Measurements from ENCODE around the gene UBN2.
"Not testable (repeated sequence)": the region's sequence is repeated elsewhere in the genome, so short reads cannot be mapped to it uniquely, and the experiment has no call there.

The UBN2 gene

DNA sequence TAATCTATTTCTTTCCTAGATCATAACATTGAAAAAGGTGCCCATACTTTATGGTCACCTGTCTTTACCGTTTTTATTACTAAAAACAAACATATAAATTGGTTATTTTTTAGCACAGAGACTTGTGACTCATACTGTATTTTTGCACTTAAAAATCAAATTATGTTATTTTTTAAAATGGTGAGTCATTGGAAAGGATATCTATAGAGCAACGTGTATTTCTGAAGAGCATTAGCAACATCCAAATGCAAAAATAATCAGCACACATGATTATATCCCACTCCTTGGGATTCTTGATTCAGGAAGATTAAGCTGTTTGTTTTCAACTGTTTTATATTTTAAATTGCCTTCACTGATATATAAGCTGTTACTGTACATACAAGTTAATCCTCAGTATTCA, 69.4 kb downstream of the UBN2 start:
- no peak for DNase-seq

DNA sequence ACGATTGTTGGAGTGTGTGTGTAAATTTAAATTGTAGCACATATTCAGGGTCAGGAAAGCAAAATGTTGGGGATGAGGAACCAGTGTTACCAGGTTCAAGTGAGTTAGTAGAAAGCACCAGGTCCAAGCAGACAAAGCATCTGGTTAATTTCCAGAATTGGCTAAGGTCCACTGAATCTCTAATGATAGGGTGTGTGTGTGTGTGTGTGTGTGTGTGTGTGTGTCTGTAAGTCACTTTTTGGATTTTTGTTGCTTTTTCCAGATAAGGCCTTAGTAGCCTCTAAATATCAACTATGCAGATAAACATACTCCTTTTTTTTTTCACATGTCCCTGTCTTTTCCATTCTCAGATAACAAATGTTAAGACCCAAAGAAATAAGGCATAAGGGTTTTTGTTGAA, 73.5 kb downstream of the UBN2 start:
- no peak for DNase-seq

DNA sequence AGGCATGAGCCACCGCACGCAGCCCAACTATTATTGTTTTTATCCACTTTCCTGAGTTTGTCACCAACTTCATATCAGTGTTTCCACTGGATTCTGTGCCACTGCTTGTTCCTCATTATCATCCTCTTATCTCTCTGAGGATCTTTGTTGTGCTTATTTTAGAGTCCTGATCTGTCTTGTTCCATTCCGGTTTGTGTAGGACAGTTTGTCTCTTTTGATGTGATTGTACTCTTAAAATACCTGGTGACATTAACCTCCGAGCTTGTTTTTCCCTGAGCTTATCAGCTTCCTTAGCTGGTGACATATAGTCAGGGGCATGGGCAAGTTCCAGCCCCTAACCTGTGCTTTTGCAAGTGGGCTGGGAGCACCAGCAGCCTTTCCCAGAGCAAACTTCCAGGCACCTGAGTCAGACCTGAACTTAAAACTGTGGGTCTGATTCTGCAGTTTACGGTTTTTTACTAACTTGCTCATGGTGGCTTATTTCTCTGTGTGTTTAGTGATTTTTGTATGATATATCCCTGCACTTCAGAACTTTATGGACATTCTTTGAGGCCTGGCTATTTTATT, 87.0 kb downstream of the UBN2 start:
- no peak for DNase-seq

DNA sequence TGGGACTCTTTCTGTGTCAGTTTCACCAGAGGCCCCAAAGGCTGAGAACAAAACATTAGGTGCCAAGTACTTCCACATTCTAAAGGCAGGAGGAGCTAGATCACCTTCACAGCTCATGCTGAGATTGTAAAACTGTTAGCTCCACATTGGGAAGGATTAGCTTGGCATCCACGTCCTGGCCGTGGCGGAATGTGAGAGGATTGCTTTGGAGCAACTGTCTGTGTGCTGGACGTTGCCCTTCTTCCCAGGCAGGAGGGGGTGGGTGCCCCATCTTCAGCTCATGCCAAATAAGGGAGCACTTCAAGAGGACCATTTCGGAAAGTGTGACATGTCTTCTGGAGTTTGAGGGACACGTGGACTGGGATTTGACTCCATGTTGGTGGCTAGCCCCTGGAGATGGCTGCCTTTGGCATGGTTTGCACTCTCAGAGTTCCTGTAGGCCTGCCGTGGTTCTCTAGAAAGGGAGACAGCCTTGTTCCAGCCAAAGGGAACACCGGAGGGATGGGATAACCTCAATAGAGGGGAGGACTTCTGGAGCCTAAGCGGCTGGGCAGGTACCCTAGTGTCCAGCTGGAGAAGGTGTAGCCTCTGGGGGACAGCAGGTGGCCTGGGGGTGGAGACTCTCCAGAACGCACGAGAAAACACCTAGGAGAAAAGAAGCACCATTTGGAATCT, 90.2 kb downstream of the UBN2 start:
- DNase-seq: no peak

DNA sequence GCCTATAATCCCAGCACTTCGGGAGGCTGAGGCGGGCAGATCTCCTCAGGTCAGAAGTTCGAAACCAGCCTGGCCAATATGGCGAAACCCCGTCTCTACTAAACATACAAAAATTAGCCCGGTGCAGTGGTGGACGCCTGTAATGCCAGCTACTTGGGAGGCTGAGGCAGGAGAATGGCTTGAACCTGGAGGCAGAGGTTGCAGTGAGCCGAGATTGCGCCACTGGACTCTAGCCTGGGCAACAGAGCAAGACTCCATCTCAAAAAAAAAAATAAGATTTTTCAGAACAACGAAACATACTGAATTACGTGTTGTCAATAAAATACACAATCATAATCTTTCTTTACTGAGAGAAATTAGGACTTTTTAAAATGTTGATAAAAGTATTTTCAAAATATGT, 93.7 kb downstream of the UBN2 start:
- not testable (repeated sequence) for DNase-seq

DNA sequence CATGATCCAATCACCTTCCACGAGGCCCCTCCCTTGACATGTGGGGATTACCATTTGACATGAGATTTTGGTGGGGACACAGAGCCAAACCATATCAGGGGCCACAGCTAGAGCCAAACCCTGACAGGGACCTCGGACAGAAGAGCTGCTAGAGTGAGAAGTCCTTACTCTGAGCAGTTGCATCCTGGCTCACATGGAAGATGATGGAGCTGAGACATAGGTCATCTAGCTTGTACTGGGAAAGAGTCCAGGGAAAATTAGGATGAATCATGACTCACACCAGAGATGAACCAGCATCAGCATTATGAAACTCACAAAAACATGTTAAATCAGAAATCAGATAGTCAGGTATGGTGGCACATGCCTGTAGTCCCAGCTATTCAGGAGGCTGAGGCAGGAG, 97.3 kb downstream of the UBN2 start:
- DNase-seq: no peak

DNA sequence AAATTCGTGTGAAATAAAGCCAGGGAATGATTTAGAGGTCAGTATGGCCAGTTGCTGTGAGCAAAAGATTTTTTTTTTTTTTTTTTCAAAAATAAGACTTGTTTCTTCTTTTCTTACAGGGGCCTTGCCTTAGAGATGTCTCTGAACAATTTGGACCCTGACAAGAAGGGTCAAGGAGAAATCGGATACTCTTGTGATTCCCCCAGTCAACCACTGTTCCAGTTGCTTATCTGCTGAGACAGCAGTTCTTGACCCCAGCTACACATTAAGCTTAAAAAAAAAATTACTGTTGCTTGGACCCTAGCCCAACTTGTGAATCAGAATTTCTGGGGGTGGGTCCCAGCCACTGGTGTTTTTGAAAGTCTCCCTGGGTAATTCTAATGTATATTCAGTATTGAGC, 98.1 kb downstream of the UBN2 start:
- no peak for DNase-seq

DNA sequence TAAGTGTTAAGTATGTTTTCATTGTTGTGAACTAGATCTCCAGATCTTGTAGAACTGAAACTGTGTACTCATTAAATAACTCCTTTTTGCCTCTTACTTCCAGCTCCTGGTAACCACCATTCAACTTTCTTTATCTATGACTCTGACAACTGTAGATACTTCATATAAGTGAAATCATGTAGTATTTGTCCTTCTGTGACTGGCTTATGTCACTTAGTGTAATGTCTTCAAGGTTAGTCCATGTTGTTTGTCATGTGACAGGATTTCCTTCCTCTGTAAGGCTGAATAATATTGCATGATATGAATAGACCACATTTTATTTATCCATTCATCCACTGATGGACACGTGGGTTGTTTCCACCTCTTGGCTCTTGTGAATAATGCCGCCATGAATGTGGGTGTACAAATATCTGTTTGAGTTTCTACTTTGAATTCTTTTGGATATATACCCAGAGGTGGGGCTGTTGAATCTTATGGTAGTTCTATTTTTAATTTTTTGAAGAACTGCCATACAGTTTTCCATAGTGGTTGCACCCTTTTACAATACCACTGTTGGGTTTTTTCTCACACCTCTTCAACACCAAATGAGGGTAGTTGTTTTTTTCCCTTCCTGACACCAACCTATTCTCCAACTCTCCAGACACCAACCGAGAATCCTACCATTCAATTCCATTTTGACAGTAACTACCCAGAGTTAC, 99.4 kb downstream of the UBN2 start:
- DNase-seq: no peak

DNA sequence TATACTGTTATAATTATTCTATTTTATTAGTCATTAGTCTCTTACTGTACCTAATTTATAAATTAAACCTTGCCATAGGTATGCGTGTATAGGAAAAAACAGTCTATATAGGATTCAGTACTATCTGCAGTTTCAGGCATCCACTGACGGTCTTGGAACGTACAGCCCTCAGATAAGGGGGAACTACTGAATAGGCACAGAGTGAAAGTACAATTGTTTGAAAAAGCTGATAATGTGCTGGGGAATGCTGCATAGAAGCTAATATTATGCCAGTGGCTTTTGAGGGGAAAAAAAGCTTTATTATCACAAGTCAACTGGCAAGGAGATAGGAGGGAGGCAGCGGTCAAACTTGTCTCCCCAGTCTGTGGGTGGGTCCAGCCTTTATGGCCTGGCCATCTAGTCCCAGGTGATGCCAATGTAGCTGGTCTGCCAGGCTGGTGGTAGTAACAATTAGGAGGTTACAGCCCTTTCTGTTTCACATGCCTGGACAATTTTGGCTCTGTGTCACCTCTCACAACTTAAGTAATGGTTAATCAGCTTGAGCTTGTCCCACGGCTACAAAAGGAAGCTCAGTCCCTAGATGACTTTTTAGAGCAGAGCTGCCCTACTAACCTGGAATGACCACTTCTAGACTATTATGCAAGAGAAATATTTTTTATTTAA, 101.8 kb downstream of the UBN2 start:
- no peak for DNase-seq

DNA sequence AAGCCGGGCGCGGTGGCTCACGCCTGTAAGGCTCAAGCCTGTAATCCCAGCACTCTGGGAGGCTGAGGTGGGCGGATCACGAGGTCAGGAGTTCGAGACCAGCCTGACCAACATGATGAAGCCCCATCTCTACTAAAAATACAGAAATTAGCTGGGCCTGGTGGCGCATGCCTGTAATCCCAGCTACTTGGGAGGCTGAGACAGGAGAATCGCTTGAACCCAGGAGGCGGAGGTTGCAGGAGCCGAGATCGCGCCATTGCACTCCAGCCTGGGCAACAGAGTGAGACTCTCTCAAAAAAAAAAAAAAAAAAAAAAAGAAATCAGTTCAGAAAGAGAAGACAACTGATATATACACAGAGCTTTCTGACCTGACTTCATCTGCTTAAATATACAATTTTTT, 102.4 kb downstream of the UBN2 start:
- not testable (repeated sequence) for DNase-seq

DNA sequence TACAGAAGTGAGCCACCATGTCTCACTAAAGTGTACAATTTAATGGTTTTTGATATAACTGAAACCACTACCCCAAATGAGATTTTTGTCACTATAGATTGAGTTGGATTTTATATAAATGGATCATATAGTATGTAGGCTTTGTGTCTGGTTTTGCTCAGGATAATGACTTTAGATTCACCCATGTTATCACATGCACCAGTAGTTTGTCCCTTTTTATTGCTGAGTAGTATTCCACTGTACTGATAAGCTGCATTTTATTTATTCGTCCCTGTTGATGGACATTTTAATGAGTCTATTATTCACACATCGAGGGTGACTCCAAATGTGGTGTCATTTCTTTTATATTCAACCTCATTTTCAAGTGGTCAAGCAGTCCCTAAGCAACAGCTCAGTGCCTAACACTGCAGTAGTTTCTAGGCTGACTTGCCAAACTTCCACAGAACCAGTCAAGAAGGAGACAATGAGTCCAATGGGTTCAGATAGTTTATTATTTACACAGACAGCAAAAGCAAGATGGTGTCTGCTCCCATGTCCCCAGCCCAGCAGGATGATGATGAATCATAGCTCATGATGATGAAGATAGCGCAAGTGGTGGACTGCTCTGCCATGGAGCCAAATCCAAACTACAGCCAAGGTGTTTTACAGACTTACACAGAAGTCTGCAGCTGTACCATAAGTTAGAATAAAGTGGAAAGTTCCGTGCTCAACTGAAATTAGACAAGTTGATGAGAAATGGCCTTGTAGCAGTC, 103.5 kb downstream of the UBN2 start:
- DNase-seq: no peak

DNA sequence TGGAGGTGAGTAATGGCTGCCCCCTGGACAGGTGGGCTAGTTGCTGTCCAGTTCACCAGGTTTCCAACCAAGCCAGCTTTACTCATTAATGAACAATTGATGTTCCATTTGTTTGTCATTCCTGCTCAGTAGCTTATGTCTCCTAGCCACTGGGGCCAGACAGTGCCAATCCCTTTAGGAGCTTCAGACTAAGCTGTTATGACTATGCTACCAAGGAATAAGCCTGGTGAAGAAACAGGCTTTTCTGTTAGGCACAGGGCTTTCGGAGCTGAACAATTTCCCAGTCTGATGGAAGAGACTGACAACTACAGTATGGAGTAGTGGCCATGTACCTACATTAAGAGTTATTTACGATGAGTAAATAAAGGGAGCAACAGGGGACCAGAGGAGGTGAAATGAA, 108.0 kb downstream of the UBN2 start:
- DNase-seq: no peak

DNA sequence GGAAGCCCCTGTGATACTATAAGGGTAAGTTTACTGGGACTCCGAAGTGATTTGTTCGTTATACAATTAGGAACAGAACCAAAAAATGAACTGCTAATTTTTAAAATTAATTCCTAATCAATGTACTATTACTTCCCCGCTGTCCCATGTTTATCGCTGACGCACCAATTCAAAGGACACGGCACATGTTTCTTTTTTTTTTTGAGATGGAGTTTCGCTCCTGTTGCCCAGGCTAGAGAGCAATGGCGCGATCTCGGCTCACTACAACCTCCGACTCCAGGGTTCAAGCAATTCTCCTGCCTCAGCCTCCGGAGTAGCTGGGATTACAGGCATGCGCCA, 108.6 kb downstream of the UBN2 start:
- no peak for DNase-seq

DNA sequence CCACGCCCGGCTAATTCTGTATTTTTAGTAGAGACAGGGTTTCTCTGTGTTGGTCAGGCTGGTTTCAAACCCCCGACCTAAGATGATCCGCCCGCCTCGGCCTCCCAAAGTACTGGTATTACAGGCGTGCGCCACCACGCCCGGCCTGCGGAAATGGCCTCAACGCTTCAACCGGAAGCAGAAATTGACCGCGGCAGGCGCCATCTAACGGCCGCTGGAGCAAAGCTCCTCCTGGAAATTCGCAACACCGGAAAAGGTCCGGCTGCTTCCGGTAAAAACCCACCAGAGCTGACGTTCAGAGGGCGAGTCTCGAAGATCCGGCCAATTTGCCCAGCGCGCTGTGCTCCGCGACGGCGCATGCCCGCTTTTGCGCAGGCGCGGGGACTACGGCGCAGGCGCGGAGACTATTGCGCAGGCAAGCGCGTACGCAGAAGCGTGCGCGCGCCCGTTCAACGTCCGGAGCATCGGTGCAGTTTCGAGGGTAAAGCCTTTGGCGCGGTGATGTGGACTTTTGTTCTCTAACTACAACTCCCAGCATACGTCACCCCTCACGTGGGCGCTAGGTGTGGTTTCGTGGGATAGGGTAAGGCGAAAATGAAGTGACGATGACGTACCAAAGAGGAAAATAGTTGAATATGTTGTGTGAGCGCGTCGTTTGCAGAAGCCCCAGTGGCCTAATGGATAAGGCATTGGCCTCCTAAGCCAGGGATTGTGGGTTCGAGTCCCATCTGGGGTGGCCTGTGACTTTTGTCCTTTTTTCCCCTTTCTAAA, 109.2 kb downstream of the UBN2 start:
- peak; percentile 100 for DNase-seq

DNA sequence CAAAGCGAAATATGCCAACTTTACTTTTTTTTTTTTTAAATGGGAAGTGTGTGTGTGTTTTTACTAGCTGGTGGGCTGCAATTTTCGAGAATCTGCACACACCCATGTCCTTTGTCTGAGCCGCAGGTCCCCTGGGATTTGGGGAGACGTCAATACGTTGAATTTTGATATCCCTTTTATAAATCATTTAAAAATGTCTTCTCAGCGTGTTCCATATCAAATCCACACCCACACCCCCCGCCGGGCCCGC, 109.7 kb downstream of the UBN2 start:
- DNase-seq: no peak

DNA sequence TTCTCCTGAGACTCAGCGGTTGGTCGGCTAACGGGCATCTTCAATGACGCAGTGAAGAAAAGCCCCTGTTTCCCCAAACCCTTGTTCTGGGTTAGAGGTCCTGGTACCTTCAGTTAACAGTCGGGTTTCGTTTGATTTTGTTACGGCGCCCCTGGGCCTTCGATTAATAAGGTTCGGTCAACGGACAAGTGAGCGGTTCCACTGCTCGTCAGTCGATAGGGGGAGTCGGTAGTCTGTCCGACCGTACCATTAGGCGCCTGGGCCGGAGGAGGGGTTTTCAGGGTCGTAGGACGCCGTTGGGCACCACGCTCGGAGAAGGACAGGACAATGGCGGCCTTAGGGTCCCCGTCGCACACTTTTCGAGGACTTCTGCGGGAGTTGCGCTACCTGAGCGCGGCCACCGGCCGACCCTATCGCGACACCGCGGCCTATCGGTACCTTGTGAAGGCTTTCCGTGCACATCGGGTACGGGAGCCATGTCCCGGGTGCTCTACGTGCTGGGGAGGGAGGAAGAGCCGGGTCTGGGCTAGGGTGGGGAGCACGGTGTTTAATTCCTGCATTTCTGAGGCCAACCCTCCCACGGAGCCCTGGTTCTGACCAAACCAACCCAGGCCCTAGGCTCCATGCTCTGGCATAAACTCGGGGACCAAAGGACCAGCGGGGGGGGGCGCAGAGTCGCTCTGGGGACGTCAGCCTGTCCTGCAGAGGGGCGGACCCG, 110.2 kb downstream of the UBN2 start, which contains the start of gene FMC1:
FMC1 (plus strand) TSS at position 280 of the 718 bp plus-strand sequence; CDS start at position 328, 48 bp downstream.
- peak; percentile 93 for DNase-seq

DNA sequence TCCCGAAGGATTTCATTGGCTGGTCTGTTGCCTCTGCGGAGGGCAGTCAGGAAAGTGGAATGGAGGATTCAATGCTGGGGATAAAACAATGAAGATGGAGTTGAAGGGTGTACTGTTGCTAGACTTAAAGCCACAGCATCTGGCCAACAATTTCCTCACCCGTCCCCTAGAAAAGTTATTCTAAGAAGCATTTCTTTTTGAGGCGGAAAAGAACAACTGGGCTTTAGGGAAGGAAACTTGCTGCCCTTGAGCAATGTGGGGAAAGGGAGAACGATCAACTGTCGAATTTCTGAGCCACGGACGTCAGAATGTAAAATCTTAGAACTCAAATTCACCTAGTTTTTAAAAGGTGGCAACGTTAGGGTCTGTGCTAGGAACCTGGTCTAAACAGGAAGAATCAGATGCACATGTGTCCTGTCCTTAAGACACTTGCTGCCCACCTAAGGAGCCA, 110.8 kb downstream of the UBN2 start:
- no peak for DNase-seq

DNA sequence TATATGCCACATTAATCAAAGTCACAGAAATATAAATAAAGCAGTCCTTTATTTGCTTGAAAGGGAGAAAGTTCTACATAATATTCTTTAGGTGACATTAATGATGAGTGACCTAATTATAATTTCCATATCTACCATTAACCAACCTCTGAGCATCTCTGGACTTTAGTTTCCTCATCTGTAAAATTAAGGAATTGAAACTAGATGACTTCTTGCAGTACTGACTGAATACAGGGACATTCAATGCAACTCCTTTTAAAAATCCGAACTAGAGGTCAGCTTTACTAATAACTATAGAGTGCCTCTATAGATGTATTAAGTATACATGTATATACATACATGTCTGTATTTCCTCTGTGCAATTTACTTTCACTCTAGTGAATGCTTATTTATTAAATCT, 114.0 kb downstream of the UBN2 start:
- no peak for DNase-seq

DNA sequence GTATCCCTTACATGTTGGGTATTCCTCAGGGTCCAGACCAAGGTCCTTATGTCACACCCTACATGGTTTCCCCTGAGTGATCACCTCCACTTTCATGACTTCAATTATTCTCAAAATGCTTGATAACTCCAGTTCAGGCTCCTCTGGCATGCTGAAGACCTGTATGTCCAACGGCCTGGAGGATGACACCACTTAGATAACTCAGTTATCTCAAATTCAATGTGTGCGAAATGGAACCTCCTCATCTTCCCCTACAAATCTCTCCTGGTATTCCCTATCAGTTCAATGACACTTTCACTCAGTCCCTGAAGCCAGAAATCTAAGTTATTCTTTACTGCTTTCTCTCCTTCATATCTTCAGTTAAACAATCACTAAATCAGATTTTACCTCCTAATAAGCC, 120.0 kb downstream of the UBN2 start:
- DNase-seq: no peak

DNA sequence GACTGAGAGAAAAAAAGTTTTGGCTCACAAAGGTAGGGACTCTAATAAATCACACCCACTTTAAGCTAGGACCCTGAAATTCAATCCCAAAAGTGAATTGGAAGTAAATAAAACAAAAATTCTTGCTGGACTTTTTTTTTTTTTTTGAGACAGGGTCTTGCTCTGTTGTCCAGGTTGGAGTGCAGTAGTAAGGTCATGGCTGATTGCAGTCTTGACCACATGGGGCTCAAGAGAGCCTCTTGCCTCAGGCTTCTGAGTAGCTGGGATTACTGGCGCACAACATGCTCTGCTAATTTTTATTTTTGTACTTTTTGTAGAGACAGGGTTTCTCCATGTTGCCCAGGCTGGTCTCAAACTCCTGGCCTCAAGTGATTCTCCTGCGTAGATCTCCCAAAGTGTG, 123.7 kb downstream of the UBN2 start:
- DNase-seq: no peak

DNA sequence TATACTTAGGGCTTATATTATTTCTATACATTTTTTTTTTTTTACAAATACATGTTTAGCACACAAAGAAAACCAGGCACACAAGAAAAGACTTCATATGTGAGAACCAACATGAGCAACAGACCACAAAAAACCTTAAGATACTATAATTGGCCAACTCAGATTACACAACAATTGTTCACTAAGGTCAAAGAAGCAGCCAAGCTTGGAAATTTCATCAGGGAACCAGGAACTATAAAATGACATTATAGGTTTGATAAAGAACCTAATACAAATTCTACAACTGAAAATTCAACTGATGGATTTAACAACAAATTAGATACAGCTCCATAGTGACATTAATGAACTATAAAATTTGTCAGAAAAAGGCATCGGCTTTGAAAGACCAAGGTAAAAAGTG, 124.3 kb downstream of the UBN2 start:
- no peak for DNase-seq

Measured in NCI-H146 (cell line).